OCI-LY7 (cell line): ENCODE results near the gene NDUFB10. TPM values are rescaled to one million over a fixed set of nuclear protein-coding genes. Genes with fewer than 3 reads are reported as not detected.

Source experiments
- BruUV-seq: library from RNA; stranded (reverse); fragments of 400-500 nt; replicated peaks from 2 replicates; lab custom pipeline; 2021; lab: Mats Ljungman, UMichigan
- CTCF ChIA-PET: fragments of 300-600 bp; sonication (Branson Sonifier 250); formaldehyde crosslinking; loops from one replicate; lab custom pipeline; 2022; ENCODE audit warnings: antibody characterized with exemption; ENCODE audit not compliant: unreplicated experiment; lab: Charles Lee
- POLR2A ChIA-PET: fragments of 300-600 bp; sonication (Branson Sonifier 250); formaldehyde crosslinking; loops from one replicate; lab custom pipeline; 2022; ENCODE audit warnings: antibody characterized with exemption; lab: Charles Lee
- DNase-seq: peaks from one replicate; pipeline ENCODE4 v3.0.0-alpha.2; 2015; ENCODE audit warnings: low spot score
- H2AFZ ChIP-seq: fragments of 200-600 bp; sonication (generic), shearing (Covaris generic); 2 replicates; pipeline ENCODE4 v1.6.1; 2014; ENCODE audit warnings: mild to moderate bottlenecking, antibody characterized with exemption, low read length, moderate library complexity
- H3K27ac ChIP-seq: fragments of 200-600 bp; sonication (generic); 2 replicates; pipeline ENCODE4 v1.5.1; 2014; ENCODE audit warnings: mixed run types, low read depth, mild to moderate bottlenecking, moderate library complexity, low read length, inconsistent platforms; ENCODE audit not compliant: poor library complexity, severe bottlenecking
- H3K36me3 ChIP-seq: fragments of 200-600 bp; sonication (generic); 2 replicates; pipeline ENCODE4 v1.6.1; 2014; ENCODE audit warnings: mild to moderate bottlenecking, antibody characterized with exemption, low read length, moderate library complexity, mixed read lengths; ENCODE audit not compliant: insufficient read depth
- H3K4me1 ChIP-seq: fragments of 200-600 bp; sonication (generic); 2 replicates; pipeline ENCODE4 v1.5.1; 2014; ENCODE audit warnings: mild to moderate bottlenecking, low read length; ENCODE audit not compliant: insufficient read depth, poor library complexity, severe bottlenecking
- H3K4me2 ChIP-seq: fragments of 200-600 bp; sonication (generic); 2 replicates; pipeline ENCODE4 v1.6.1; 2014; ENCODE audit warnings: mild to moderate bottlenecking, low read length
- H3K4me3 ChIP-seq: fragments of 200-600 bp; sonication (generic); 2 replicates; pipeline ENCODE4 v1.5.1; 2014; ENCODE audit warnings: mild to moderate bottlenecking, low read depth, low read length; ENCODE audit not compliant: poor library complexity, severe bottlenecking
- H3K79me2 ChIP-seq: fragments of 200-600 bp; sonication (generic); 2 replicates; pipeline ENCODE4 v1.6.1; 2016; ENCODE audit warnings: low read depth, mild to moderate bottlenecking, low read length, moderate library complexity, mixed read lengths; ENCODE audit not compliant: insufficient read depth
- H3K9me2 ChIP-seq: fragments of 200-600 bp; sonication (generic); 2 replicates; pipeline ENCODE4 v1.6.1; 2016; ENCODE audit warnings: mild to moderate bottlenecking, low read length, mixed read lengths; ENCODE audit not compliant: insufficient read depth
- H3K9me3 ChIP-seq: fragments of 200-600 bp; sonication (generic); 2 replicates; pipeline ENCODE4 v1.6.1; 2014; ENCODE audit warnings: mild to moderate bottlenecking, mixed run types, low read length, mixed read lengths
- H4K20me1 ChIP-seq: fragments of 200-600 bp; sonication (generic); 2 replicates; pipeline ENCODE4 v1.6.1; 2014; ENCODE audit warnings: mild to moderate bottlenecking, antibody characterized with exemption, low read length, moderate library complexity, mixed read lengths; ENCODE audit not compliant: insufficient read depth
- CTCF ChIP-seq: fragments of 200-600 bp; sonication (generic); conservative IDR thresholded peaks from 2 replicates; pipeline ENCODE4 v1.5.1; 2014; ENCODE audit warnings: mild to moderate bottlenecking, antibody characterized with exemption, low read length, moderate library complexity, mixed read lengths
- EZH2phosphoT487 ChIP-seq: fragments of 200-600 bp; sonication (generic); IDR thresholded peaks from 2 replicates; pipeline ENCODE4 v1.6.1; 2018; ENCODE audit warnings: low read depth, borderline replicate concordance, mild to moderate bottlenecking, mixed run types, antibody characterized with exemption, low read length, moderate library complexity, mixed read lengths
- intact Hi-C: fragments of 100-400 bp; cut with micrococcal nuclease; formaldehyde crosslinking; loops from one replicate; pipeline ENCODE4 v1.10.0; 2022; ENCODE audit not compliant: unreplicated experiment
- total RNA-seq, 2 experiments: library from RNA; depleted of rRNA in 1 of 2; stranded (reverse); fragments of >200 nt in 1 of 2; shearing (Covaris generic) in 1 of 2; gene quantifications; 2 replicates each; pipeline ENCODE4 v1.2.3, GENCODE V29; 2014 to 2022

Gene NDUFB10
- total RNA-seq, 2 experiments from 2014 or later = 201 to 240 TPM

GRCh38 chr16:1980030-1980769 lies 20.9 kb downstream of the NDUFB10 start:
- H4K20me1 ChIP-seq = no peaks in the 10 kb centered on the region
- H3K79me2 ChIP-seq = no peaks in the 10 kb centered on the region
- no peak overlapping the region for H3K4me2 ChIP-seq
- no TSS peak for BruUV-seq
- CTCF ChIA-PET = no interaction called here
- H3K27ac ChIP-seq = no peak overlapping the region
- TF ChIP-seq EZH2phosphoT487 = no peak
- no peak for TF ChIP-seq CTCF
- H3K9me2 ChIP-seq = no peaks in the 10 kb centered on the region
- no peak overlapping the region for H3K4me3 ChIP-seq
- no peak overlapping the region for H2AFZ ChIP-seq
- no peaks in the 10 kb centered on the region for H3K9me3 ChIP-seq
- DNase-seq = no peak
- POLR2A ChIA-PET = no interaction called here
- intact Hi-C loops = no loop called here
- peaks cover 11% of the 10 kb centered on the region for H3K4me1 ChIP-seq
- H3K36me3 ChIP-seq = peaks cover 41% of the 10 kb centered on the region

DNA sequence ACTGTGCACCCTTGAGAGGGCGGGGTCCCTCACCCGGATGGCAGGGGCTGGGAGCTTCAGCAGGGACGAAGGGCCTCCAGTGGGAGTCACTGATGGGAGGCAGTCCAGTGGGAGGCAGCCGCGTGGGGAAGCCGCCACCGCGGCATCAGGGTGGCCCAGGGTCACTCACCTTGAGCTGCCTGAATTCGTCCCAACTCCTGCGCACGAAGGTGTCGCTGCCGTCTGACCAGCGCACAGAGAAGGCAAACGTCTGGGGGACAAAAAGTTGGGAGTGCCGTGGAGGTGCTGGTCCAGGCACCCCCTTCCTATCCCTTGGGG lies 21.4 kb downstream of the NDUFB10 start:
- Histone ChIP-seq H4K20me1 (no peaks in the 10 kb centered on the region), H3K4me1 (peaks cover 14% of the 10 kb centered on the region), H3K9me3 (no peaks in the 10 kb centered on the region), H3K79me2 (no peaks in the 10 kb centered on the region), H3K4me3 (no peak overlapping the region), H3K27ac (no peak overlapping the region), H3K4me2 (no peak overlapping the region), H3K9me2 (no peaks in the 10 kb centered on the region), H3K36me3 (peaks cover 40% of the 10 kb centered on the region), H2AFZ (no peak overlapping the region)
- TF ChIP-seq EZH2phosphoT487 (no peak), CTCF (no peak)
- CTCF ChIA-PET = no interaction called here
- BruUV-seq = no TSS peak
- intact Hi-C loops = no loop called here
- no peak for DNase-seq
- POLR2A ChIA-PET = no interaction called here

DNA sequence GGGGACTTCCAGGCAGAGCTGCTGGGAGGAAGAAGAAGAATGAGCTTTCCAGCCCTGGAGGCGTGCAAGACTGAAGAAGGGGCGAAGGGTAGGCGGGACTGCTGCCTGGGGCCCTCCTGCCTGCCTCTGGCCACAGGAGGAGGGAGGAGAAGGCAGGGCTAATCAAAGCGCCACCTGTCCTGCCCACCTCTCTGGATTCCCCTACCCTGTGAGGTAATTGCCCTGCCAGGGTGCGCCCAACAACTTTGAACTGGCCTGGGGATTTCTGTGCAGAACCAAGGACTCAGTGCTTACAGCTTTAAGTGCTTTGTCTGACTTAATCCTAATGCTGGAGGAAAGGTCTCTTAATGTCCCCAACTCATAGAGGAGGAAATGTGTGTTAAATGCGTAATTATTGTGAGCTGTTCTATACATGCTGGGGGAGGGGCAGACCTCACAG lies 22.1 kb downstream of the NDUFB10 start, which contains the start of gene NOXO1:
Gene NOXO1, minus strand, starts transcription at position 72 of the 439 bp plus-strand sequence. CDS start 290 bp downstream, outside the sequence.
- H2AFZ ChIP-seq = no peak within 1 kb of the TSS

More for the DNA sequence above, 22.1 kb downstream of the NDUFB10 start, which contains the start of gene NOXO1:
- ChIA-PET CTCF (no interaction called here), POLR2A (interaction anchor here (0.7 kb wide), 1 partner anchor 10 kb away, joined by 3 read pairs; no protein-coding TSS in a partner anchor)
- H3K36me3 ChIP-seq = peaks cover 40% of the 10 kb centered on the region; the same call in 1 of the 2 replicates
- H4K20me1 ChIP-seq = no peaks in the 10 kb centered on the region
- H3K4me3 ChIP-seq = no peak within 1 kb of the TSS
- H3K9me3 ChIP-seq = no peaks in the 10 kb centered on the region
- TF ChIP-seq CTCF (no peak), EZH2phosphoT487 (no peak)
- H3K9me2 ChIP-seq = no peaks in the 10 kb centered on the region
- no peaks in the 10 kb centered on the region for H3K79me2 ChIP-seq
- intact Hi-C loops = no loop called here
- DNase-seq = no peak
- no TSS peak for BruUV-seq
- H3K4me2 ChIP-seq = no peak within 1 kb of the TSS
- peaks cover 14% of the 10 kb centered on the region for H3K4me1 ChIP-seq
- no peak within 1 kb of the TSS for H3K27ac ChIP-seq
